Activated CD4-positive, CD25-positive, alpha-beta regulatory T cell treated with anti-CD3 and anti-CD28 coated beads, Interleukin-2, amount 50 U/mL, for 72 hours (primary cell): ENCODE data around the gene ALDH3B1.

Experiments
- DNase-seq: peaks from one replicate; pipeline ENCODE4 v3.0.0; 2021

Gene ALDH3B1

DNA sequence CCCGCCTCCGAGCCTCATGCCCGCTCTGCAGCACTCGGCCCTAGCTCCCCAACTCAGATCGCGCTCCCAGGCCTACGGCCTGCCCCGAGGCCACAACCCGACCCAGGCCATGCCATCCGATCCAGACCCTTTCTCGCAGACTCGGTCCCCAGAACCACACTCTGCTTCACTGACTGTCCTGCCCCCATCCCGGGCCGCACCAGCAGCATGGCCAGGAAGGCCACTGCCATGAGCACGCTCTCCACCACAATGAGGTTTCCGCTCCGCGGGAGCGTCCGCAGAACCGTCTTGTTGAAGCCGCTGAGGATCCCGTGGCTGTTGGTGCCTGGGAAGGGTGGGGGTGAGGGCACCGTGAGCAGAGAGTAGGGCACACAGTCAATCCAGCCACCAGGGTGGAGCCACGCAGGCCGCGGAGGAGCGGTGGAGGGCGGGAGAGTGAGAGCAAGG, 12.6 kb upstream of the ALDH3B1 start:
- no peak for DNase-seq

DNA sequence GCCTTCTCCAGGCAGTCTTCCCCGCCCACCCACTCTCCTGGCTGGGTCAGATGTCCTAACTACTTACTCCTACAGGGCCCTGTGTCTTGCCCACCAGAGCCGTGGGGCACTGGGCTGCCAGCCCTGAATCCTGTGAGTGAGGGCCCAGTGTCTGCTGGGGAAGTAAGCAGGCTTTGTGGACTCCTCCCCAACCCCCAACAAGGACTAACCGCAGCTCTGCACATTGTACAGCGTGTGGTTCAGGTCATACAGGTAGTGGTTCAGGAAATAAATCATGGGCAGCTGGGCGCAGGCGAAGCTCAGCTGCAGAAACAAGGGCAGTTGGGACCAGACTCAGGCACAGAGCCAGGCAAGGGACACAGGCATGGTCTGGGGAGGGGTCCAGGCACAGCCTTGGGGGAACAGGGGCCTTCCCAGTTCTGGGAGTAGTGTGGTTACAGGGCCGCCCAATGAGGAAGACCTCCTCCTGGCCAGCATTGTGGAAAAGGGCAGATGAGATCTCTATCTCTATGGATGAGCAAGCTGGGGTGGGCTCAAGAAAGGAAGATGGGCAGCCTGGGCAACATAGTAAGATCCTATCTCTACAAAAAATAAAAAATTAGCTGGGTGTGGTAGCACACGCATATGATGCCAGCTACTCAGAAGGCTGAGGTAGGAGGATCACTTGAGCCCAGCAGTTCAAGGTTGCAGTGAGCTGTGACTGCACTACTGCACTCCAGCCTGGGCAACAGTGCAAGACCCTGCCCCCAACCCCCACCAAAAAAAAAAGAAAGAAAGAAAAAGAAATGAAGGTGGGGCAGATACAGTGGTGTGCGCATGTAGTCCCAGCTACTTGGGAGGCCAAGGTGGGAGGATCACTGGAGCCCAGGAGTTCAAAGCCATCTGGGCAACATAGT, 11.7 kb upstream of the ALDH3B1 start:
- no peak for DNase-seq

DNA sequence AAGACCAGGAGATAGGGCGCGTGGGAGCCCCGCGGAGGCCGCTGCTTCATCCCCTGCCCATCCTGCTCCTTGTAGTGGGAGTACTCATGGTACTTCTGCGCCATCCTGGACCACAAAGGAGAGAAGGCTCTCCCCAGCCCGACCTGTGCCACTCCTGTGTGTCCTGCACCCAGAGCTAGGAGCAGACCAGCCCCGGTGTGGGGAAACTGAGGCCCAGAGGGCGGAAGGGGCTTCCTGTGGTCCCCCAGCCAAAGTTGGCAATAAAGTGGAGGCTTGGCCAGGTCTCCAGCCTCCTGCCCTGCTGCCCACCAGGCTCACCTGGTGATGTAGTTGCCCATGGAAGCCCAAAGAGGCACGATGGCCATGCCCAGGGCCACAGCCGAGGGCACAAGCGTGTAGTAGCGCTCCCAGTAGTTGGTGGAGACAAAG, 10.9 kb upstream of the ALDH3B1 start:
- no peak for DNase-seq

DNA sequence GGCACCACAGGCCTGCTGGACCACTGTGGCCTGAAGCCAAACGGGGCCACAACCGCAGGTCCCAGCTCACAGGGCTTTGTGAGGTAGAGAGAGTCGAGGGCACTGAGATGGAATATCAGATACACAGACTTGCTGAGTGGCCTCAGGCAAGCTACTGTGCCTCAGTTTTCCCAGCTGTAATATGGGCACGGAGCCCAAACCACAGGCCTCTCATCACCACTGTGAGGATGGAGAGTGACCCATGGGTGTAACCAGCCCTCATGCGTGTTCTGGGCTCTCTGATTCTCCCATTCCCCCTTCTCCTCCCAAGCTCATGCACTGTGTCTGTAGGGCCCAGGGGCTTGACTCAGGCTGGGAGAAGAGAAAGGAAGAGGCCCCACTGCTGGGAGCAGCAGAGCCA, 10.4 kb upstream of the ALDH3B1 start:
- DNase-seq, result no peak

DNA sequence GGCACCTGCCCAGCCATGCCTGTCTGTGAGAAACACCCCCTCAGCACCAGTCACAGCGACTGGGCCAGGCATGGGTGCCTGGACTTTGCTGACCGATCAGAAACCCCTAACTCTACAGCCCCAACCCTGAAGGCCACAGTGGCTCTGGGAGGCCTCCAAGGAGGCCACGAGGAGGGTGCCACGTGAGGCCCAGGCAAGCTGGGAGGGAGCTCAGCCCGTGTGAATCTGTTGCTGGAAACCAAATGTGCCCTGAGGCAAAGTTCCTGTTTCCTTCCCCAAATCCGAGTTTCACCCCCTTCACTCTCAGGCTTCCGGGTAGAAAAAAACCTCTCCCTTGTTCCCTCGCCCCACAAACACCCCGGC, 7.6 kb upstream of the ALDH3B1 start:
- no peak for DNase-seq

DNA sequence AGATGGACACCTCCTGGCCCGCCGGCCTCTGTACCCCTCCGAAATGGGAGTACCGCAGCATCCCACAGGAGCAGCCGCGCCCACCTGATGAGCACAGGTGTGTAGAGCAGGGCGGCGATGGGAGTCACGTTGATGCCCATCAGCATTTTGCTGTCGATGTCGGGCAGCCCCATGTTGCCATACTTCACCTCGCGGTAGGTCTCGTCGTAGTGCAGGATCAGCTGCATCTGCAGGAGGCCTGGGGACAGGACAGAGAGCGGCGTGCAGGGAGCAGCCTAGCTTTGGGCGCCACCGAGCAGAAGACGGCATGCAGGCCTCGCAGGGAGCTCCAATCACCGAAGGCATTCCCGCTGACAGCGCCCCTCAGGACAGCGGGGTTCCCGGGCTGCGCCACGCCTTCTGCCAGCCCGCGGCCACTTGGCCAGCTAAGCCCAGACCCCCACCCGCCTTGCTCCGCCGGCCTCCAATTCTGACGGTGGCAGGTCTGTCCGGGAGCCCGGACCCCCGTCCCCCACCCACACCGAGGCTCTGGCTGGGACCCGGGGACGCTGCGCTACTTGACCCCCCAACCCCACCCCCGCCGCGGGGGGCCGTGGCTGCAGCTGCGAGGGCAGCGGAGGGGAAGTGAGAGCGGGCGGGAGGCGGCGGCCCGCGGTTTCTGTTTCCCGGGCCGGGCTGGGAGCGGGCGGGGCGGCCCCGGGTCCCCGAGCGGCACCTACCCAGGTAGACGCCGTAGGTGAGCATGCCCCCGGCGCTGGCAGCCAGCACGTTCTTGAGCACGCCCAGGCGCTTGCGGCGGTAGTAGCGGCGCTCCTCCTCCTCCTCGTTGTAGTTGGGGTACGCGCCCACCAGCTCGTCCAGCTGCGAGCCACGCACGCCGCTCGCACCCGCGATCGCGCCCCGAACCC, 6.9 kb upstream of the ALDH3B1 start:
- DNase-seq, result peak; percentile 54

DNA sequence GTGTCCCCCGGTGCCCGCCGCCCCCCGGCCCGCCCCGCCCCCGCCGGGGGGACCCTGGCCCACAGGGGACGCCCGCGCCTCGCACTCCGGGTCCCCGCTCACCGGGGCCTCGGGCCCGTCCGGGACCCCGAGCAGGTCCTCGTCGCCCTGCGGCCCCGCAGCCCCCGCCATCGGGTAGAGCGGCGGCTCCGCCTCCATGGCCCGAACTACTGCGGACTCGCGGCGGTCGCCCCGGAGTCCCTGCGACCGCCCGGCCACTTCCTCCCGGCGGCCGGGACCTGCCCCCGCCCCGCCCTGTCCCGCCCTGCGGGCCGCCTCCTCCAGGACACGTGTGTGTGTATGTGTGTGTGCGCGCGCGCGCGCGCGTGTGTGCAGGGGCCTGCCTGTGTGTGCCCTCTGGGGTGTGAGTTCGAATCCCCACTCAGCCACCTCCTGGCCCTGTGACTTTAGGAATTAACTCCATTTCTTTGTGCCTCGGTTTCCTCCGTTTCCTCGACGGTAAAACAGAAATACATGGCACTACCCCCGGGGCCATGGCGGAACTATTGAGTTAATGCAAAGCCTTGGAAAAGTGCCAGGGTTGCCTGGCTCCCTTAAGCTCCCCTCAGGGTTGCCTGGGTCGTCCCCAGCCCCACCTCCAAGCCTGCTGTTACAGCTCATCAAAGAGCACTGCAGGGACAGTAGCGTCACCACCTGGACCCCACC, 6.1 kb upstream of the ALDH3B1 start, which contains the start of gene UNC93B1:
Gene UNC93B1 (minus strand): TSS at position 252 of the 705 bp plus-strand sequence. CDS start 54 bp downstream, at position 198.
- peak; percentile 86 for DNase-seq

DNA sequence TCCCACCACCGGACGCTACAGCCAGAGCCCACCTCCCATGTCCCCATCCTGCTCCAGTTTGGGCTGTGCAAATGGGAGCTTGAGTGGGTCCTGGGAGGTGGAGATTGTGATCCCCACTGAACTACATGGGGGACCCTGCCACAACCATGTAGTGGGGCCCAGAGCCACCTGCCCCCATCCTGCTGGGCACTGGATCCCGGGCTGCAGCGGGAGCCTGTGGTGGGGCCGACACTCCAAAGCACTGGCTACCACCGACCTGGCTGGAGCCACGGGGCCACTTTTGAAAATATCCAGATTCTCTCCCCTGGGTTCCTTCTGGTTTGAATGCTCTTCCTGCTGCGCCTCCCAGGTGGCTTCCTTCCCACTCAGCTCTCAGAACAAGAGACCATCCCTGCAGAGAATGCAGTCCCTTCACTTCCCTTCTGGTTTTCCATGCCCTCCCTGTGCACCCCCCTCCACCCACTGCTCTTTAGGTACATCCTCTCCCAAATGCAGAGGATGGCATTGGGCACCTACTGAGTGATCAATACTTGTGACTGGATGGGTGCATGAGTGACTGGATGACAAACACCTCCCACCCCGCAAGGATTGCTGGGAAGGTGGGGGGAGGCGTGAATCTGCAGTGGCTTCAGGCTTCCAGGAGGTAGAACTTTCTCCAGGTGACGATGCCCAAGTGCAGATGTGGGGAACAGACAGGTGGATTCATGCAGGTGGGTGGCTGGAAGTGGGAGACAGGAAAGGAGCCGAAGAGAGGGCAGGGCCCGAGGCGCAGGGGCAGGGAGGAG, 5.4 kb upstream of the ALDH3B1 start:
- DNase-seq, result no peak

DNA sequence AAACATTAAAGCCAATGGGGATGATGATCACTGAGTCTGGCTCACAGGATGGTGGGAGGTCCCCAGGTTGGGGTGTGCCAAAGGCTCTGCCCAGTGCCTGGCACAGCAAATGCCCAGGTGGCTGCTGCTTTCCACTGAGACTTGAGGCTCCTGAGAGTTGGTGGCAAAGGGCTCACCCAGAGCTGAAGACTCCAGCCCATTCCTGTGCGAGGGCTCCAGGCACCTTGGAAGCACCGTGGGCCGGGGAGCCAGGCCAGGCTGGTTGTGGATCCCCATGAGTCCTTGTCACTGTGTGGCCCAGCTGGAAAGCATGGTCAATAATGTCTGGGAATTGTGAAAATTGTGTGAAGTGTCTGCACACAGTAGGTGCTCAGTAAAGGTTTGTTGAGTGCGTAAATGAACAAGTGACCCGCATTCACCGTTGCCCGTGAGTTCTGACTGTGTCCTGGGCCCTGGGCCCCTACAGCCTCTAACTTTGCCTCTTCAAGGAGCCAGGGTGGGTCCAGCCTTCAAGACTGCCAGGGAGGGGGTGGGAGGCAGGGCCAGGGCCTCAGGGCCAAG, 3.4 kb upstream of the ALDH3B1 start:
- DNase-seq, result no peak

DNA sequence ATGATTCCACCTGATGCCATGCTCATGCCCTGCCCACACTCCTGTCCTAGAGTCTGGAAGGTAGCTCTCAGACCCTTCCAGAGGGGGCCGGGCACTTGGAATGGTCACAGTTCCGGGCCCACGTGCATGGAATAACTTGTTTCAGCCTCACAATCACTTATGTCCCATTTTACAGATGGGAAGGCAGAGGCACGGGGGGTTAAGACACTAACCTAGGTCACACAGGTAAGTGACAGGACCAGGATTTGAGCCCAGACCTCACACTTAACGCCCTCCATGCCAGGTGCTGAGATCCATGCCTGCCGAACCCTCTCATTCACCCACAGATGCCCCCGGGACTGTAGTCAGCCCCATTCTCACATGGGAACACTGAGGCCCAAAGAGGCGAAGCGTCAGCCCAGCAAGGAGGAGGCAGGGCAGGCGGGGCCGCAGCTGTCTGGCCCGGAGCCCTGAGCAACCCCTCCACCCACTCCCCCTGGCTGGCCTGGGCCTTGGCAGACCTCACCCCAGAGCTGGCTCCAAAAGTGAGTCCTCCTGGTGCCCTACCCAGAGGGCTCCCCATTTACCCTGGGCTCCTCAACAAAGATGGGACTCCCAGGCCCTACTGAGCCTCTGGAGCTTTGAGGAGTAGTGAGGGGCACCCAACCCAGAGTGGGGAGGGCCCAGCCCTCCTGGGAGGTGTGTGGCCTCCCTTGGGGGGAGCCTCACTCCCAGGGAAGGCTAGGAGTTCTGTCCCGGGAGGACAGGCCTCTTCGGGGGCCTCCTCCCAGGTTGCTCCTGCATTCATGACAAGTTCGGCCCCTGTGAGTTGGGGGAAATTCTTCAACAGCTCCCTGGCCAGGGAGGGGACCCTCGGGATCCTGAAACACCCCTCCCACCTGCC, 2.4 kb upstream of the ALDH3B1 start:
- DNase-seq, result no peak

DNA sequence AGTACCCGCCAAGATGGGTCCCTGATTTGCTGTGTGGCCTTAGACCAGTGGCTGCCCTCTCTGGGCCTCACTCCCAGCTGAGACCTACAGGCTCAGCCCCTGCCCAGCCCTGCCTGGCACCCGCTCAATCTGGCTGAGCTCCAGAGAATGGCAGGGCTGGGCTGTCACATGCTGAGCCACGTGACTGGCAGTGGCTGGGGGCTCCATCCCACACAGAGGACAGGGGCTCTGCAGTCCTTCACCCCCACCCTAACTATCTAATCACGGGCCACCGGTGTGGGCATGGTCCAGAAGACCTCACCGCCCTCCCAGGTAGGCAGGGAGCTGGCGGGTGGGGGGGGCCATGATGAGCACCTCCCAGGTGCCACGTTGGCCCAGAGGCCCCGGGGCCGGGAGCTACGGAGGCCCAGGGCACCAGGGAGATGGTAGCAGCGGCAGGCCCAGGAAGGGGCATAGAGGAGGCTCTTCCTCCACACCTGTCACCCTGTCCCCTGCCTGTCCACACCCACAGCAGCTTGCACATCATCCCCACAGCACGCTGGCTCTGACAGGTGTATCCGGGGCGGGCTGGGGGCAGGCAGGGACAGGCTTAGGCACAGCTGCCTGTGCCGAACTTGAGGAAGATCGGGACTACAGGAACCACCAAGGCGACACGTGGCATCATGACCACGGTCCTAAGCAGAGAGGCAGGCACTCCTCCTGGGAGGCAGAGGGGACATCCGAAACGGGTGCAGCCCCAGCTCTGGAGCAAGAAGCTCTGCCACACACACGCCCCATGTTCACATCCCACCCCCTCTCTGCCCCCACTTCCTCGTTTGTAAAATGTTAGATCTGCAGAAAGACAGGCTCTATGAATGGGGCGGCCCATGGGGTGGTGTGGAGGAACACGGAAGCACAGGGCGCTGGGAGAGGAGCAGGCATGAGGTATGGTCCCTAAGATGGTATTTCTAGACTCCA, 1.5 kb upstream of the ALDH3B1 start:
- no peak for DNase-seq

DNA sequence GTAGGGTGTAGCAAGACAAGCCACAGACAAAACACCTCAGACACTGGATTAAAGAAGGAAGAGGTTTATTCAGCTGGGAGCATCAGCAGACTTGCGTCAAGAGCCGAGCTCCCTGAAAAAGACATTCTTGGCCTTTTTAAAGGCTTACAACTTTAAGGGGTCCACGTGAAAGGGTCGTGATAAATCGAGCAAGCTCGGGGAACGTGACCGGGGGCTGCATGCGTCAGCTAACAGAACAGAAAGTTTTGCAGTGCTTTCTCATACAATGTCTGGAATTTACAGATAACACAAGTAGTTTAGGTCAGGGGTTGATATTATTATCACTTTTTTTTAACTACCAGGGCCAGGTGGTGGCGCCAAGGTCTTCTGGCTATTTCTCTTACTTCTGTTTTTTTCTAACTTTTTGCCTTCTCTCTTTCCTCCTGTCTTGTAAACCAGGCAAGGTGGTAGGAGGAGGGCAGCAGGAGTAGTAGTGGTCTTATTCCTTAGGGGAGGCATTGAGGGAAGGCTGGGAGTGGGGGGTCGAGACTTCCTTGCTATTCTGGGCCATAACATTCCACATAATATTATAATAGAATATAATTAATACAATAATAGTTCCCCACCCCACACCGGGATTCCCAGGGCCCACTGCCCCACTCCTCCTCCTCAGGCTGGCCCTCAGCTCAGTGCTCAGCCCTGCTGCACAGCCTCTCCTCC, 587 bp upstream of the ALDH3B1 start:
- no peak for DNase-seq

DNA sequence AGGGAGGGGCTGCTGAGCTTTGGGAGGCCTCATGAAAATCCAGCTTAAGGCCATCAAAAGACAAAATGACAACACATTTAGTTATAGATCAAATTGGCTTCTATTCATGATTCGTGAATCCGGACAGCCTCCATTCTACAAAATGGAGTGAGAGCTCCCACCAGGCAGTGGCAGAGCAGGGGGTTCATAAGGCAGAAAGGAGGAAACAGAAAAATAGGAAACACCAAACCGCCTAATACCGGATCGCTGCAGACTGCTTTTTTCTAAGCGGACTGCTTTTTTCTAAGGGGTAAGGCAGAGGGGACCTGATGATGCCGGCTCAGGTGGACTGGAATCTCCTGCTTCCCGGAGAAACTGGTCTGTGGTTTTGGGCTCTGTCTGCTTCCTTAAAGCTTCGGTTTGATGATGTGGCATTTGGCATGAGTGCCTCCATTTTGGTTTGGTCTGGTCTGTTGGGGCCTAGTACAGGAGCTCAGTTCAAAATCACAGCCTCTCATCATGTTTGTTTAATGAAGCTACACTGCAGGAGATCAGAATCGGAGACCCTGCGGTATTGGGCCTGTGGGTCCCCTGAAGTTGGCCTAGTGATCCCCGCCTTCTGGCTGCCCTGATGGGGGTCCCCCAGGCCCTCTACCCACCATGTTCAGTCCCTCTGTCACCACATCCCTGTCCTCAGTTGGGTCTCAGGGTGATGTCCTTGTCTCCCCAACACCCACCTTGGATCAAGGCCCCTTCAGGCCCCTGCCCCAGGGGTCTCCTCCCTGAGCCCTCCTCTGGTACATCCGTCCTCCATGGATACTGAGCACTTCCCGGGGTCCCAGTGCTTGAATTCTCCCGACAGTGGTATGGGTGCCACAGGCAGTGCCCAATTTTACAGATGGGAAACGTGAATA, 1.2 kb downstream of the ALDH3B1 start:
- no peak for DNase-seq

DNA sequence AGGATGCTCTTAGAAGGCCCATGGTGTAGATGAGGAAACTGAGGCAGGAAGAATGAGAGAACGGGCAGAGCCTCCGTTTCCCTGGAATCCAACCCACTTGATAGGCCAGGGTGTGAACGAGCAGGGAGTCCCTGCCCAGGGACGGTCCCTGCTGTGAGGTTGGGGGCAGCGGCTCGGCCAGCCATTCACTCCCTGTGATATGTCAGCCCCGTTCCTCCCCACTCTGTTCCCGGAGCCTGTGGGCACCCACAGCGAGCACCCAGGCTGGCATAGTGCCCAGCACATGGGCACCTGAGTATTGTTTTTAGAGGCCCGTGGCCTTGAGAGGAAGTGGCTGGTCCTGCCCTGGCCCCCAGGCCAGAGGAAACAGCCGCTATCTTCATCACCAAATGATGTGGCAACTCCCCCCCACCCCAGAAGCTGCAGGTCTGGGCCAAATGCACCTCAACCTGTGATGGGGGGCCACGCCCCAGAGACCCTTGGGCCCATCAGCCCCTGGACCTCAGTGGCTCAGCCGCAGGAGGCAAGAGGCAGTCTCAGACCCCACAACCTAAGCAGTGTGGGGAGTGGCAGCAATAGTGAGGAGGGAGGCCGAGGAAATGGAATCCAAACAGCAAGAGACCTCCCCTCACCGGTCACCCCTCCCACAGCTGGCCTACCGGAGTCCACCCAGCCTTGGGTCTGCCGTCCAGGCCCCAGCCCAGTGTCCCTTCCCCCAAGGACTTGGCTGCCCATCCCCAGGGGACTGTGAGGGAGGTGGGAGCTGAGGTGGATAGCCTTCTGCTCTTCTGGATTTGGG, 2.1 kb downstream of the ALDH3B1 start:
- no peak for DNase-seq

DNA sequence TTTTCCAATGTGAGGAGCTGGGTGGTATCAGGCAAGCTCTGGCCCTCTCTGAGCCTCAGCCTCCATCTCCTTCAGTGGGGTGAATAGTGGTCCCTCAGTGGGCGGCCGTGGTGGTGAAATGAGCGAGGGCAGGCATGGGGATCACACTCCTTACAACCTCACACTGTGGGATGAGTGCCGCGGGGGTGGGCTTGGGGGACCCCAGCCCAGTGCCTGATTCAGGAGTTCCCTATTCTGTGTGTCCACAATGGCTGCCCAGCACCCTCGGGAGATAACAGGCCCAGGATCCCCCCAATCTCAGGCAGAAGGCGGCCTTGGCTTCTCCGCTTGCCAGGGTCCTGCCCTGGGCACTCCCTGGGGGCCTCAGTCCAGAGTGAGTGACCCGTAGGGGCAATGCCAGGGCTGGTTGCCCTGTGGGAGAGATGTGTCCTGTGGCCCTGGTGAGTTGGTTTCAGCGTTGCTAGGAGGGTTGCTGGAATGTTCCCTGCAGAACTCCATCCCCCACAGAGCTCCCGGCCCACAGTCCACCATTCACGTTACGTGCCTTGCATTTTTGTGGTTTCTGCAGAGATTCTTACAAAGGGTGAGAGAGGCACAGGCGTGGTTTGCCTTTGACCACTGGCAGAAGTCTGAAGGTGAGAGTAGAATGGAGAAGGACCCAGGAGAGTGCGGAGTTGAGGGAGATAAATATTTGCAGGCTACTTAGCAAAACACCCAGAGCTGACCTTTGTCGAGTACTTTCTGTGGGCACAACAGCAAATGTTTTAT, 2.9 kb downstream of the ALDH3B1 start:
- DNase-seq, result no peak

DNA sequence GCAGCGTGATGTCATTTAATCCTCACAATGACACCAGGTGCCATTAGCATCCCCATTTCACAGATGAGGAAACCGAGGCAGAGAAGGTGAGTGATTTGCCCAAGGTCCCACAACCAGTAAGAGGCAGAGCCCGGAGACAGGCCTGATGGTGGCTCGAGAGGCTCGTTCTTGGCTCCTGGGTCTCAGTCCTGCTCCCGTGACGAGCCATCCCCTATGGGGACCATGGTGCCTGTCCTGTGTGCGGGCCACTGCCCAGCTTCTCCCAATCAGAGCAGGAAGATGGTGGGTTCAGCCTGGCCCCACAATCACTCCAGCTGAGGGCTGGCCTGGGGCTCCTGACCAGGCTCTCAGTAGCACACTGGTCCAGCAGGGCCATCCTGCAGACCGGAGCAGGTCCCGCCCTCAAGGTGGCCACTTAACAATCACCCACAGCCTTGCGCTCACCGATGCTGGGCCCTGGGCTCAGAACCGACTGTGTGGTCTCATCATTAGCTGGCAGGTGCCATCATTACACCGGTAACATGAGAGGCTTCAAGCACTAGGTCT, 3.6 kb downstream of the ALDH3B1 start:
- no peak for DNase-seq
